ENCODE measurements around the gene FBXW7.

Gene FBXW7

GRCh38 chr4:152464030-152464823 lies 71.7 kb downstream of the FBXW7 start:
- DNase-seq: no peak

GRCh38 chr4:152463562-152463961 lies 72.3 kb downstream of the FBXW7 start:
- DNase-seq: no peak

- no peak for DNase-seq
Observed at GRCh38 chr4:152462695-152463094, 73.2 kb downstream of the FBXW7 start.

- DNase-seq: no peak
Observed at GRCh38 chr4:152462047-152462446, 73.8 kb downstream of the FBXW7 start.

- no peak for DNase-seq
Observed at GRCh38 chr4:152460488-152460887, 75.4 kb downstream of the FBXW7 start.

- no peak for DNase-seq
Observed at GRCh38 chr4:152459326-152459725, 76.6 kb downstream of the FBXW7 start.

- no peak for DNase-seq
Observed at GRCh38 chr4:152458801-152459302, 77.0 kb downstream of the FBXW7 start.

GRCh38 chr4:152456609-152457008 lies 79.3 kb downstream of the FBXW7 start:
- no peak for DNase-seq

GRCh38 chr4:152455311-152455710 lies 80.6 kb downstream of the FBXW7 start:
- DNase-seq: no peak

- DNase-seq: no peak
Observed at GRCh38 chr4:152454398-152455011, 81.4 kb downstream of the FBXW7 start.

GRCh38 chr4:152451496-152451895 lies 84.4 kb downstream of the FBXW7 start:
- DNase-seq: no peak

GRCh38 chr4:152448854-152449253 lies 87.0 kb downstream of the FBXW7 start:
- DNase-seq: no peak

GRCh38 chr4:152448038-152448707 lies 87.7 kb downstream of the FBXW7 start:
- DNase-seq: no peak

GRCh38 chr4:152443859-152444258 lies 92.0 kb downstream of the FBXW7 start:
- no peak for DNase-seq

- DNase-seq: no peak
Observed at GRCh38 chr4:152437561-152437960, 98.3 kb downstream of the FBXW7 start.

GRCh38 chr4:152436384-152436783 lies 99.5 kb downstream of the FBXW7 start:
- no peak for DNase-seq

- no peak for DNase-seq
Observed at GRCh38 chr4:152434011-152434410, 101.9 kb downstream of the FBXW7 start.

- no peak for DNase-seq
Observed at GRCh38 chr4:152431784-152432183, 104.1 kb downstream of the FBXW7 start.

GRCh38 chr4:152431291-152431690 lies 104.6 kb downstream of the FBXW7 start:
- DNase-seq: no peak

- no peak for DNase-seq
Observed at GRCh38 chr4:152430507-152430906, 105.4 kb downstream of the FBXW7 start.

GRCh38 chr4:152427981-152428380 lies 107.9 kb downstream of the FBXW7 start:
- DNase-seq: no peak

- no peak for DNase-seq
Observed at GRCh38 chr4:152424977-152425376, 110.9 kb downstream of the FBXW7 start.

GRCh38 chr4:152424396-152424795 lies 111.5 kb downstream of the FBXW7 start:
- DNase-seq: no peak

- no peak for DNase-seq
Observed at GRCh38 chr4:152422817-152423320, 113.0 kb downstream of the FBXW7 start.

All from activated gamma-delta T cell treated with Interleukin-2 at 50 U/mL for 16 hours (primary cell).